C1 segment of cervical spinal cord (tissue), 14 donors: ENCODE data around the gene CDKL2.
"Not testable (repeated sequence)": the region's sequence is repeated elsewhere in the genome, so short reads cannot be mapped to it uniquely, and the experiment has no call there.

ENCODE experiments used
- DNase-seq, 14 donors: peaks; one replicate each; lab custom pipeline; 2025; lab: John Stamatoyannopoulos, UW

The CDKL2 gene

DNA sequence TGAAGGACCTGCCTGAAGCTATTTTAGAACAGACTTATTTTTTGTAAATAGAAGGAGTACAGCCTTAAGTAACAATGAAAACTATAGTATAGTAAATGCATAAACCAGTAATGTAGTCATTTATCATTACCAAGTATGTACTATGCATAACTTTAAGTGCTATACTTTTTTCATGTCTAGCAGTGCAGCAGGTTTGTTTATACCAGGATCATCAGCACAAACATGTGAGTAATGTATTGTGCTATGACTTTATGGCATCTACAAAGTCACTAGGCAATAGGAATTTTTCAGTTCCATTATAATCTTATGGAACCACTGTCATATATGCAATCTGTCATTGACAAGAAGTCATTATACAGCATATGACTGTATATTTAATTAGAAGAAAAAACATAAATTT lies 77.9 kb downstream of the CDKL2 start:
- no peak for DNase-seq

DNA sequence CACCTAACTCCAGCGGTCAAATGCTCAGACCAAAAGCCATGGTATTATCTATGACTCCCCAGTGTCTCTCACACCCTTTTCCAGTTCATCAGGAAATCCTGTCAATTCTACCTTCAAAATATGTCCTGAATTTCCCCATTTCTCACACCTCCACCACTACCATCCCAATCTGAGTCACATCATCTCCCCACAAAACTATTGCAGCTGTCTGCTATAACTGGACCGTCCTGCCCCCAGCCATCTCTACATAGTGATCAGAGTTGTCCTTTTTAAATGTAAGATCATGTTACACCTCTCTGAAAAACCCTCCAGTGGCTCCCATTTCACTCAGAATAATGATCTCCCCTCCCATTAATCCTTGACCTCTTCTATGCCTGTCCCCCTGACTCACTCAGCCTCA lies 81.3 kb downstream of the CDKL2 start:
- DNase-seq = no peak

DNA sequence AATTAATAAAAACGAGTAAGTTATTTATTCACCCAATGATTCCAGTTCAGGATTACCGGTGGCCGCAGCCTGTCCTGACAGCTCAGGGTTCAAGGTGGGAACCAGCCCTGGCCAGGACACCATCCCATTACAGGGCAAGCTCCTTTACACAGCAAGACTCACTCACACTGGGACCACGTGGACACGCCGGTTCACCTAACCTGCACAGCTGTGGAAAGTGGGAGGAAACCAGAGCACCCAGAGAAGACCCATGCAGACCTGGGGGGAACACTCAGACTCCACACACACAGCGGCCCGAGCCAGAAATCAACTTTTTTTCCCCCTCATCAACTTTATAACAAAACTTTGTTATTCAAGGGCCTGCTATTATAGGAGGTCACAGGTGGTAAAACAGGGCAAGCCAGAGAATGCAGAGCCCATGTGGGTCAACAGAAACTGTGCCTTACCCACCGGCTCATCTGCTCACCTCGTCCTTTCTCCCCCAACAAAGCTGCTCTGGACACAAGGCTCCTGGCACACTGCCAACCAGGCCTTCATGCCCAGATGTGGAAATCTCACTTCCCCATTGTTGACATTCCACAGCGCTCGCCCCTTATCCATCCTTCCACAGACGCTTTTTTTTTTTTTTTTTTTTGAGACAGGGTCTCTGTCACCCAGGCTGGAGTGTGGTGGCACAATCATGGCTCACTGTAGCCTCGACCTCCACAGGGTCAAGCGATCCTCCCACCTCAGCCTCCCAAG lies 82.5 kb downstream of the CDKL2 start:
- no peak for DNase-seq

DNA sequence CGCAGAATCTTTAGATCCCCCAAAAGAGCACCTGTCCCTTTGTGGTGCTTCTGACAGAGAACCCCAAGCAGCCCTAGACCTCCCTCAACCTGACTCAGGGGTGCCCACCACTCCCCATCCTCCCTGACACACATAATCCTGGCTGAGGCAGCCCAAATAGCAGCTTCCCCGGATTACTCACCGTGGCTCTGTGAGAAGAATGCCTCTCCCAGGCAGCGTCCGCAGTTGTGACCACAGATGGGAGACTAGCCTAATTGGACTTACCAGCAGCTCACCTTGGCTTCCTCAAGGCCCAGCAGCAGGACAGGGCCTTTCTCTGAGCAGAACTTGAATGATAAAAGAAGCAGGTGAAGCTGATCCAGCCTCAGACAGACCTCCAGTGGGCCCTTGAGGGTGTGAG lies 84.8 kb downstream of the CDKL2 start:
- peak in 1 of 14 donors; percentile 4 for DNase-seq

DNA sequence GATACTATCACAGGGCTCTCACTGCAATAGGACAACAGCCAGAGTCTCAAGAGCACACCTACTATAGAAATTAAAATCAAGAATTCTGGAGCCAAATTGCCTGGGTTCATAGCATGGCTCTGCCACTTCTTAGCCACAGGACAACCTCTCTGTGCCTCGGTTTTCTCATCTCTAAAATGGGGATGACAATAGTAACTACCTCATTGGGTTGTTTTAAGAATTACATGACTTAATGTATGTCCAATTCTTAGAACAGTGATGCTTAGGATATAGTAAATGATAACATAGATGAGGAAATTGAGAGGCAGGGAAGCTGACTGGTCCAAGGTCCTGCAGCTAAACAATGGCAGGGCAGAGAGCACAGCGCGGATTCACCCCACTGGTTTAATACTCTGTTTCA lies 85.5 kb downstream of the CDKL2 start:
- no peak for DNase-seq

DNA sequence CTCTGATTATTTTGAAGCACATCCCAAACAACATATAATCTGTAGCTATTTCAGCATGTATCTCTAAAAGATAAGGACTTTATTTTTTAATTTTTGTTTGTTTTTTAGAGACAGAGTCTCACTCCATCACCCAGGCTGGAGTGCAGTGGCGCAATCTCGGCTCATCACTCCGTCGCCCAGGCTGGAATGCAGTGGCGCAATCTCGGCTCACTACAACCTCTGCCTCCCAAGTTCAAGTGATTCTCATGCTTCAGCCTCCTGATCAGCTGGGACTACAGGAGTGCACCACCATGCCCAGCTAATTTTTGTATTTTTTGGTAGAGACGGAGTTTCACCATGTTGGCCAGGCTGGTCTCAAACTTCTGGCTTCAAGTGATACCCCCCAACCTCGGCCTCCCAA lies 86.1 kb downstream of the CDKL2 start:
- DNase-seq = not testable (repeated sequence)

DNA sequence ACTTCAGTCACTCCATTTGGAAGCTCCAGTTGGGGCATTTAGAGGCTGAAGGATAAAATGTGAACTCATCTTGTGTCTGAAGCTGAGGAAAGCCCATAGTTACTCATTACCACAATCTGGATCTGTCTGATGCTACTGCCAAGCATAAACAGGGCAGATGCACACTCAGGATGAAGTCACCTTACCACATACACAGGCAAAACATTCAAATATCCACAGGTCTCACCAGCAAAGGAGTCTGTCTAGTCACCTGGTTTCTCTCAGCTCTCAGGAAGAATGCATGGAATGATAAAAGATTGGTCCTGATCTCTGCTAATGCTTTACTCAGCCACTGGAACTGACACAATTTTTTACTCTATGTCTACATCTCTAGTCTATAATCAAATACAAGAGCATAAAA lies 87.5 kb downstream of the CDKL2 start:
- DNase-seq = no peak

DNA sequence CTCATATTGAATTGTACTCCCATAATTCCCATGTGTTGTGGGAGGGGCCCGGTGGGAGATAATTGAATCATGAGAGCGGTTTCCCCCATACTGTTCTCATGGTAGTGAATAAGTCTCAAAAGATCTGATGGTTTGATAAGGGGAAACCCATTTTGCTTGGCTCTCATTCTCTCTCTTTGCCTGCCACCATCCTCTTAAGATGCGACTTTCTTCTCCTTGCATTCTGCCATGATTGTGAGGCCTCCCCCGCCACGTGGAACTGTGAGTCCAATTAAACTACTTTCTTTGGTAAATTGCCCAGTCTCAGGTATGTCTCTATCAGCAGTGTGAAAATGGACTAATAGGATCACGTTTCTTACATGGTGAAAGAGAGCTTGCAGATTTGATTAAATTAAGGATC lies 93.0 kb downstream of the CDKL2 start:
- not testable (repeated sequence) for DNase-seq

DNA sequence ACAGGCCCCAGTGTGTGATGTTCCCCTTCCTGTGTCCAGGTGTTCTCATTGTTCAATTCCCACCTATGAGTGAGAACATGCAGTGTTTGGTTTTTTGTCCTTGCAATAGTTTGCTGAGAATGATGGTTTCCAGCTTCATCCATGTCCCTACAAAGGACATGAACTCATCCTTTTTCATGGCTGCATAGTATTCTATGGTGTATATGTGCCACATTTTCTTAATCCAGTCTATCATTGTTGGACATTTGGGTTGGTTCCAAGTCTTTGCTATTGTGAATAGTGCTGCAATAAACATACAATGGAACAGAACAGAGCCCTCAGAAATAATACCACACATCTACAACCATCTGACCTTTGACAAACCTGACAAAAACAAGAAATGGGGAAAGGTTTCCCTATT lies 96.4 kb downstream of the CDKL2 start:
- DNase-seq = not testable (repeated sequence)

DNA sequence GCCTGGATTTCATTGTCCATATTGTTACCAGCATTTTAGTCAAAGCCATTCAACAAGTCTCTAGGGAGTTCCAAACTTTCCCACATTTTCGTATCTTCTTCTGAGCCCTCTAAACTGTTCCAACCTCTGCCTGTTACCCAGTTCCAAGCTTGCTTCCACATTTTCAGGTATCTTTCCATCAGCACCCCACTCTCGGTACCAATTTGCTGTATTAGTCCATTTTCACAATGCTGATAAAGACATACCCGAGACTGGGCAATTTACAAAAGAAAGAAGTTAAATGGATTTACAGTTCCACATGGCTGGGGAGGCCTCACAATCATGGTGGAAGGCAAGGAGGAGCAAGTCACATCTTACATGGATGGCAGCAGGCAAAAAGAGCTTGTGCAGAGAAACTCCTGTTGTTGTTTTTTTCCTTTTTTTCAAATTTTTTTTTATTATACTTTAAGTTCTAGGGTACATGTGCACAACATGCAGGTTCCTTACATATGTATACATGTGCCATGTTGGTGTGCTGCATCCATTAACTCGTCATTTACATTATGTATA lies 96.9 kb downstream of the CDKL2 start:
- not testable (repeated sequence) for DNase-seq

DNA sequence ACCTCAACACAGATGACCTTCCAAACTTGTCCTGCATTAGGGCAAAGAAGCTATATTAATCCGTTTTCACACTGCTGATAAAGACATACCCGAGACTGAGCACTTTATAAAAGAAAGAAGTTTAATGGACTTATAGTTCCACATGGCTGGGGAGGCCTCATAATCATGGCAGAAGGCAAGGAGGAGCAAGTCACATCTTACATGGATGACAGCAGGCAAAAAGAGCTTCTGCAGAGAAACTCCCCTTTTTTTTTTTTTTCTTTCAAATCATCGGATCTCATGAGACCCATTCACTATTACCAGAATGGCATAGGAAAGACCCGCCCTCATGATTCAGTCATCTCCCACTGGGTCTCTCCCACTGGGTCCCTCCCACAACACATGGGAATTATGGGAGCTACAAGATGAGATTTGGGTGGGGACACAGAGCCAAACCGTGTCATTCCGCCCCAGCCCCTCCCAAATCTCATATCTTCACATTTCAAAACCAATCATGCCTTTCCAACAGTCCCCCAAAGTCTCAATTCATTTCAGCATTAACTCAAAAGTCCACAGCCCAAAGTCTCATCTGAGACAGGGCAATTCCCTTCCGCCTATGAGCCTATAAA lies 98.7 kb downstream of the CDKL2 start:
- not testable (repeated sequence) for DNase-seq

DNA sequence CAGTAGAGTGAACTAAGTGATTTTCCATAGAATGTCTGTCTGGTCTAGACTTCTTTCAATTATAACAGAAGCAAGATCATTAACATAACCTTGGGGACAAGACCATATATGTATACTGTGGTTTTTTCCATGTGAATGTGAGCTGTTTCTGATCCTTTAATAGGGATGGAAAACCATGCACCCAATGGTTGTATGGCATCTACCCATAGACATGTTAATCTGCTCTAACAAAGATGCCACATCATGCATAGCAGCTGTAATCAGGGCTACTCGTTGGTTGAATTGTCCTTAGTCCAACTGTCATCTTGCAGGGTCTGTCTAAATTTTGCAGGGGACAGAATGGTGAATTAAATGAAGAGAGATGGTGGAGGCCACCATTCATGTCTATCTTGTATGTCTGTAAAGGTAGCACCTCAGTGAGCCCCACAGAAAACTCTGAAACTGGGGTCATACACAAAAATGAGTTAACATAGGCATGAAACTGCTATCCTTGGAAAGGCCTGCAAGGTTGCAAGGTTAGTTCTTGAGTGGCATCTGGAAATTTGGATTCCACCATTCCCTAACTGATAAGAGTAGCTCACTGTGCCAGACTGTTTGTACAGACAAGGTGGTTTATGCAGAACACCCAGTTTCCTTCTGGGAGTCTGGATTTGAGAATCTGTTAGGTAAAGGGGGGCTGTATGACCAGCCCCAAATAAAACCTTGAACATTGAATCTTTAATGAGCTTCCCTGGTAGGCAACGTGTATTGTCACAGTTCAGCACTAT lies 99.6 kb downstream of the CDKL2 start:
- no peak for DNase-seq
